Endothelial cell of umbilical vein (primary cell): ENCODE data around the gene CCDC9B. TPM values are rescaled to one million over a fixed set of nuclear protein-coding genes. Genes with fewer than 3 reads are reported as not detected.

ENCODE experiments used
- BruUV-seq: library from RNA; stranded (reverse); fragments of 400-500 nt; replicated peaks from 2 replicates; lab custom pipeline; 2021; lab: Mats Ljungman, UMichigan
- CTCF ChIA-PET: fragments of 300-600, 350-600 bp; sonication (Branson Sonifier 250); formaldehyde crosslinking; loops from one replicate; lab custom pipeline; 2021; ENCODE audit warnings: antibody characterized with exemption, inconsistent platforms; lab: Charles Lee
- POLR2A ChIA-PET: fragments of 300-600, 350-600 bp; sonication (Branson Sonifier 250); formaldehyde crosslinking; loops from one replicate; lab custom pipeline; 2021; ENCODE audit warnings: antibody characterized with exemption, inconsistent platforms; lab: Charles Lee
- DNase-seq: peaks from one replicate; pipeline ENCODE4 v3.0.0-alpha.2; 2011; ENCODE audit warnings: low read depth, low spot score
- FAIRE-seq: peaks from 2 replicates; lab custom pipeline; 2011; peaks lifted over from hg19 to GRCh38; lab: Jason Lieb, UNC
- H2AFZ ChIP-seq: 2 replicates; pipeline ENCODE4 v1.6.0; 2012; ENCODE audit warnings: low read depth, low read length, control low read depth, inconsistent platforms
- H3K27ac ChIP-seq: 2 replicates; pipeline ENCODE4 v1.5.1; 2011; ENCODE audit warnings: low read depth, mild to moderate bottlenecking, control low read depth, low read length, moderate library complexity; ENCODE audit not compliant: insufficient read depth
- H3K27me3 ChIP-seq, 2 experiments: 2 replicates each; pipeline versions ENCODE4 v1.6.0 to v1.6.1; 2011; ENCODE audit warnings: low read length in 2 of 2, mixed read lengths in 1 of 2; ENCODE audit not compliant: control insufficient read depth in 2 of 2, insufficient read depth in 2 of 2
- H3K36me3 ChIP-seq, 2 experiments: 2 replicates in 1 of 2; 3 replicates in 1 of 2; pipeline ENCODE4 v1.5.1; 2011; ENCODE audit warnings: low read length in 2 of 2, mild to moderate bottlenecking in 1 of 2, moderate library complexity in 1 of 2; ENCODE audit not compliant: control insufficient read depth in 2 of 2, insufficient read depth in 2 of 2; ENCODE audit errors: extremely low read depth in 1 of 2
- H3K4me1 ChIP-seq: 3 replicates; pipeline ENCODE4 v1.5.1; 2011; ENCODE audit warnings: mild to moderate bottlenecking, low read length; ENCODE audit not compliant: control insufficient read depth, insufficient read depth; ENCODE audit errors: extremely low read depth
- H3K4me2 ChIP-seq: 2 replicates; pipeline ENCODE4 v1.6.1; 2011; ENCODE audit warnings: low read length, control low read depth, mixed read lengths; ENCODE audit not compliant: insufficient read depth
- H3K4me3 ChIP-seq, 3 experiments: fragments of 200-600 bp in 1 of 3; sonication (generic), shearing (Covaris generic) in 1 of 3; replicated peaks in 1 of 3; 2 replicates each; pipeline ENCODE4 v1.5.1; 2011 to 2016; ENCODE audit warnings: control low read depth in 3 of 3, low read length in 3 of 3, mild to moderate bottlenecking in 2 of 3, inconsistent platforms in 1 of 3, low read depth in 1 of 3, moderate library complexity in 1 of 3; ENCODE audit not compliant: insufficient read depth in 1 of 3
- H3K79me2 ChIP-seq: 2 replicates; pipeline ENCODE4 v1.6.0; 2012; ENCODE audit warnings: low read length, inconsistent platforms; ENCODE audit not compliant: control insufficient read depth, insufficient read depth
- H3K9ac ChIP-seq: replicated peaks from 2 replicates; pipeline ENCODE3; 2011; ENCODE audit warnings: low read length, control low read depth; ENCODE audit not compliant: insufficient read depth; ENCODE audit errors: extremely low read depth
- H3K9me1 ChIP-seq: replicated peaks from 3 replicates; pipeline ENCODE4 v1.6.0; 2011; ENCODE audit warnings: mild to moderate bottlenecking, low read length; ENCODE audit not compliant: control insufficient read depth, insufficient read depth; ENCODE audit errors: extremely low read depth
- H3K9me3 ChIP-seq: replicated peaks from 2 replicates; pipeline ENCODE4 v1.5.1; 2012; ENCODE audit warnings: low read length, inconsistent platforms; ENCODE audit not compliant: control insufficient read depth, insufficient read depth
- H4K20me1 ChIP-seq: replicated peaks from 2 replicates; pipeline ENCODE3; 2011; ENCODE audit warnings: mild to moderate bottlenecking, low read length; ENCODE audit not compliant: control insufficient read depth, insufficient read depth; ENCODE audit errors: extremely low read depth
- EZH2 ChIP-seq: IDR thresholded peaks from 2 replicates; pipeline ENCODE4 v1.6.1; 2012; ENCODE audit warnings: borderline replicate concordance, low read depth, mild to moderate bottlenecking, moderate library complexity, low read length, inconsistent platforms; ENCODE audit not compliant: severe bottlenecking
- FOS ChIP-seq: IDR thresholded peaks from 2 replicates; pipeline ENCODE4 v1.6.1; 2011; ENCODE audit warnings: mild to moderate bottlenecking, low read length, moderate library complexity, borderline replicate concordance; ENCODE audit not compliant: insufficient read depth
- GATA2 ChIP-seq: IDR thresholded peaks from 2 replicates; pipeline ENCODE4 v1.7.0; 2011; ENCODE audit warnings: low read depth, mild to moderate bottlenecking, moderate library complexity, mixed read lengths, low read length; ENCODE audit not compliant: insufficient read length, insufficient read depth
- JUN ChIP-seq: IDR thresholded peaks from 2 replicates; pipeline ENCODE4 v1.6.1; 2011; ENCODE audit warnings: borderline replicate concordance, low read depth; ENCODE audit not compliant: insufficient read length, insufficient read depth
- POLR2A ChIP-seq: IDR thresholded peaks from 2 replicates; pipeline ENCODE4 v1.6.1; 2012; ENCODE audit warnings: low read depth, mild to moderate bottlenecking, control low read depth, low read length
- POLR2AphosphoS5 ChIP-seq: IDR thresholded peaks from 2 replicates; pipeline ENCODE4 v1.6.1; 2012; ENCODE audit warnings: low read depth, mild to moderate bottlenecking, control low read depth, low read length, moderate library complexity; ENCODE audit not compliant: insufficient read depth
- dilution Hi-C: fragments of 300-500 bp; cut with MboI; formaldehyde crosslinking; loops from one replicate; pipeline ENCODE4 v1.15.0; 2019; ENCODE audit warnings: low sequenced_read_pairs; ENCODE audit not compliant: extremely low pct_ligation_motif_present
- intact Hi-C: fragments of 100-400 bp; cut with micrococcal nuclease; formaldehyde crosslinking; loops from one replicate; pipeline ENCODE4 v1.10.0; 2022
- polyA plus RNA-seq, 4 experiments: library from polyadenylated mRNA; depleted of rRNA in 3 of 4; stranded (reverse) in 3 of 4; unstranded in 1 of 4; fragments of >200 nt; gene quantifications; 2 replicates each; pipeline versions ENCODE4 v1.2.1 to v1.2.3, GENCODE V29; 2011 to 2012; ENCODE audit warnings: missing spikeins in 1 of 4
- total RNA-seq: library from RNA; stranded (reverse); gene quantifications from 2 replicates; pipeline ENCODE4 v1.2.3, GENCODE V29; 2021
- TF ChIP-seq, protein P1 (sequence below): IDR thresholded peaks from 2 replicates; pipeline ENCODE4 v1.6.1; 2011; ENCODE audit not compliant: insufficient read depth, insufficient read length
- TF ChIP-seq, protein P2 (sequence below), 2 donors: IDR thresholded peaks; 1 replicate in 1 of 2; 2 replicates in 1 of 2; pipeline ENCODE4 v1.5.1; 2011; ENCODE audit warnings: low read length in 2 of 2, mild to moderate bottlenecking in 2 of 2, moderate library complexity in 2 of 2, control low read depth in 1 of 2, inconsistent platforms in 1 of 2, low read depth in 1 of 2; ENCODE audit not compliant: insufficient read depth in 1 of 2; ENCODE audit errors: extremely low read depth in 1 of 2

Gene CCDC9B
- total and polyA plus RNA-seq, 2 donors (not counting 3 experiments of a cell fraction or from before 2014, with no cell fraction given): 7.6 to 46.0 TPM

DNA sequence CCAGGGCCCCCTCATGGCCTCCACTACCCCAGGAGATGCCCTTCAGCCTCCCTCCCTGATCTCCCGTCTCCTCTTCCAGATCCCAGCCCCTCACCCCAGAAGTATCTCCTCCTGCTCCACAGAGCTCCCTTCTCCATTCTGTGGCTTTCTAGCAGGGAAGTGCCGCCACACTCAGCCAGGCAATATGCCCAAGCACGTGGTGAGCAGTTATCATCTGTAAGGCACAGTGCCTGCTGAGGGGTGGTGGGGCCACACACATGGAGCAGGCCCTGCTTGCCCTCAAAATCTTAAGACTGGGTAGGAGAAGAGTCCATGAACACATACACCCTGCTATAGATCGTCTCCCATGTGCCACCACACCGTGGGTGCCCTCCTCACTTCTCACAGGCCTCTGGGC is 7.7 kb upstream of the CCDC9B start:
- H3K4me2 ChIP-seq: no peak overlapping the region
- peaks cover 1 to 6% of the 10 kb centered on the region in 2 experiments for H3K27me3 ChIP-seq
- no peak overlapping the region for H3K4me3 ChIP-seq
- dilution Hi-C loops (no loop called here), intact Hi-C loops (no loop called here)
- no peaks in the 10 kb centered on the region for H3K36me3 ChIP-seq
- no peaks in the 10 kb centered on the region for H3K9me3 ChIP-seq
- H4K20me1 ChIP-seq: no peaks in the 10 kb centered on the region
- BruUV-seq: no TSS peak
- H2AFZ ChIP-seq: no peak overlapping the region
- TF ChIP-seq, protein P1, sequence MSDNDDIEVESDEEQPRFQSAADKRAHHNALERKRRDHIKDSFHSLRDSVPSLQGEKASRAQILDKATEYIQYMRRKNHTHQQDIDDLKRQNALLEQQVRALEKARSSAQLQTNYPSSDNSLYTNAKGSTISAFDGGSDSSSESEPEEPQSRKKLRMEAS: no peak
- H3K9me1 ChIP-seq: no peaks in the 10 kb centered on the region
- H3K9ac ChIP-seq: no peak overlapping the region
- DNase-seq: no peak
- H3K79me2 ChIP-seq: no peaks in the 10 kb centered on the region
- peaks cover 12% of the 10 kb centered on the region for H3K4me1 ChIP-seq
- ChIA-PET CTCF (no interaction called here), POLR2A (no interaction called here)
- H3K27ac ChIP-seq: no peak overlapping the region
- no peak for FAIRE-seq

DNA sequence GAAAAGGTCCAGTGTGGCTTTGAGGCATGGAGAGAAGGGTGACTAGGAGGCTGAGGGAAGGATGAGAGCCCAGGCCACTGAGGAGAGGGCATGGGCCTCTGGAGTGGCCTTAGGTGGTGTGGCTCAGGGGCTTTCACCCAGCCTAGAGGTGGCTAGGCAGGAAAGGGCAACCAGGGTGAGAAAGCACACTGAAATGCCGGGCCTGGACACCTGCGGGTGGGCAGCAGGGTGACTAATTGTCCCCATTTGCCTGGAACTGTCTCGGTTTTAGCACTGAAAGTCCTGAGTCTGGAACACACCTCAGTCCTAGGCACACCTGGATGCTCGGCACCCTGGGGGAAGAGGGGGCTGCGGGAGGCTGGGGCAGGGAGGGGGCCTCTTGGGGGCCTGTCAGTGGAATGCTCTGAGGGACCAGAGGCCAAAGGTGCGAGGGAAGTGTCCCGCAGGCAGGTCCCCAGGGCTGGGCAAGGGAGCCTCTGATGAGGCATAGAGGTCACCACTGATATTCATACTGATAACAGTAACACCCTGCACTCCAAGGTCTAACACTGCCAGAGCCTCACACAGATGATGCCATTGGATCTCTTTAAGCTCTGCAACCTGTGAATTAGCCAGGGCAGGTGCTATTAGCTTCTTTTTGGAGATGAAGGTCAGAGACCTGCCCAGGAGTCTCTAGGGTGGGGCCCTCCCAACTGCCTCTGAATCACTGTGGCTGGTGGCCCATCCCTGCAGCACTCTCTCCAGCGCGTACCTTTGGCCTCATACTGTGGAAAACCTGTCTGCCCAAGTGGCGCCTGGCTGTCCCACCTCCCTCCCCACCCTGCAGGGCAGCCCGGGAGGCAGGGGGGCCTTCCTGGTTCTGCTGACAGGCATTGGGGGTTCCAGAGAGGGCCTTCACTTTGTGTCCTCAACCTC is 7.1 kb upstream of the CCDC9B start:
- Histone ChIP-seq H3K9ac (no peak overlapping the region), H3K4me3 (no peak overlapping the region), H3K27ac (no peak overlapping the region), H2AFZ (no peak overlapping the region), H3K36me3 (no peaks in the 10 kb centered on the region), H3K4me2 (no peak overlapping the region), H3K4me1 (peaks cover 19% of the 10 kb centered on the region), H3K9me1 (no peaks in the 10 kb centered on the region), H4K20me1 (no peaks in the 10 kb centered on the region), H3K27me3 (peaks cover 0 to 2% of the 10 kb centered on the region in 2 experiments), H3K79me2 (no peaks in the 10 kb centered on the region), H3K9me3 (no peaks in the 10 kb centered on the region)
- dilution Hi-C loops: no loop called here
- CTCF ChIA-PET: interaction anchor here (1.6 kb wide), 1 partner anchor 9 kb away, joined by 13 read pairs; the partner anchor contains the start of gene DISP2
- FAIRE-seq (no peak), DNase-seq (no peak)
- TF ChIP-seq, protein P1: no peak
- TF ChIP-seq POLR2A: no peak
- TF ChIP-seq, protein P2, sequence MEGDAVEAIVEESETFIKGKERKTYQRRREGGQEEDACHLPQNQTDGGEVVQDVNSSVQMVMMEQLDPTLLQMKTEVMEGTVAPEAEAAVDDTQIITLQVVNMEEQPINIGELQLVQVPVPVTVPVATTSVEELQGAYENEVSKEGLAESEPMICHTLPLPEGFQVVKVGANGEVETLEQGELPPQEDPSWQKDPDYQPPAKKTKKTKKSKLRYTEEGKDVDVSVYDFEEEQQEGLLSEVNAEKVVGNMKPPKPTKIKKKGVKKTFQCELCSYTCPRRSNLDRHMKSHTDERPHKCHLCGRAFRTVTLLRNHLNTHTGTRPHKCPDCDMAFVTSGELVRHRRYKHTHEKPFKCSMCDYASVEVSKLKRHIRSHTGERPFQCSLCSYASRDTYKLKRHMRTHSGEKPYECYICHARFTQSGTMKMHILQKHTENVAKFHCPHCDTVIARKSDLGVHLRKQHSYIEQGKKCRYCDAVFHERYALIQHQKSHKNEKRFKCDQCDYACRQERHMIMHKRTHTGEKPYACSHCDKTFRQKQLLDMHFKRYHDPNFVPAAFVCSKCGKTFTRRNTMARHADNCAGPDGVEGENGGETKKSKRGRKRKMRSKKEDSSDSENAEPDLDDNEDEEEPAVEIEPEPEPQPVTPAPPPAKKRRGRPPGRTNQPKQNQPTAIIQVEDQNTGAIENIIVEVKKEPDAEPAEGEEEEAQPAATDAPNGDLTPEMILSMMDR (IDR thresholded peaks at IDR 0.05; ENCODE audit: extremely low read depth in 1 of 2, insufficient read depth in 1 of 2, low read depth in 1 of 2, low read length in 2 of 2): no peak
- TF ChIP-seq EZH2: no peak
- no peak for TF ChIP-seq POLR2AphosphoS5
- no peak for TF ChIP-seq JUN
- TF ChIP-seq FOS: no peak
- no peak for TF ChIP-seq GATA2
- intact Hi-C loops: no loop called here
- POLR2A ChIA-PET: no interaction called here
- BruUV-seq: no TSS peak
